HepG2 (cell line): Measurements from ENCODE around the gene C1S. TPM values are rescaled to one million over a fixed set of nuclear protein-coding genes. Genes with fewer than 3 reads are reported as not detected.

ENCODE experiments used
- ATAC-seq: fragments of 200-7000 bp; cut with Tn5 transposase; 3 replicates; pipeline ENCODE4 v1.9.1; 2020; ENCODE audit warnings: mild to moderate bottlenecking, moderate library complexity
- BruUV-seq: library from RNA; stranded (reverse); fragments of 400-500 nt; replicated peaks from 2 replicates; lab custom pipeline; 2021; lab: Mats Ljungman, UMichigan
- CTCF ChIA-PET: fragments of 300-600 bp; formaldehyde crosslinking; extraction: SDS; loops from one replicate; lab custom pipeline; 2021; ENCODE audit warnings: low total read pairs, inconsistent platforms, low intra/inter-chr PET ratio; lab: Yijun Ruan, JAX
- POLR2A ChIA-PET: fragments of 350-600 bp; sonication (Branson Sonifier 250); formaldehyde crosslinking; loops from one replicate; lab custom pipeline; 2020; ENCODE audit warnings: antibody characterized with exemption, inconsistent platforms; lab: Yijun Ruan, JAX
- DNase-seq: peaks from one replicate; pipeline ENCODE4 v3.0.0-alpha.2; 2015; ENCODE audit warnings: low spot score
- FAIRE-seq: peaks from 3 replicates; lab custom pipeline; 2011; peaks lifted over from hg19 to GRCh38; lab: Jason Lieb, UNC
- H2AFZ ChIP-seq: one replicate; pipeline ENCODE4 v1.6.1; 2011; ENCODE audit warnings: low read length, inconsistent platforms
- H3K27ac ChIP-seq: fragments of 300-600 bp; 3 replicates; pipeline ENCODE4 v1.8.0; 2011; ENCODE audit warnings: mixed run types, mild to moderate bottlenecking, mixed read lengths, low read length, inconsistent platforms; ENCODE audit not compliant: insufficient read depth; ENCODE audit errors: extremely low read length
- H3K27me3 ChIP-seq, 2 experiments: fragments of 200-600 bp in 1 of 2; 2 replicates in 1 of 2; 3 replicates in 1 of 2; pipeline versions ENCODE4 v1.6.0 to v1.8.0; 2011; ENCODE audit warnings: low read length in 2 of 2, mild to moderate bottlenecking in 2 of 2, moderate library complexity in 2 of 2, inconsistent platforms in 1 of 2; ENCODE audit not compliant: insufficient read depth in 2 of 2, control insufficient read depth in 1 of 2
- H3K36me3 ChIP-seq, 2 experiments: fragments of 200-600 bp in 1 of 2; replicated peaks in 1 of 2; 2 replicates in 1 of 2; 3 replicates in 1 of 2; pipeline versions ENCODE4 v1.5.1 to v1.8.0; 2011; ENCODE audit warnings: low read length in 2 of 2, inconsistent platforms in 1 of 2; ENCODE audit not compliant: insufficient read depth in 2 of 2, control insufficient read depth in 1 of 2
- H3K4me1 ChIP-seq: 2 replicates; pipeline ENCODE4 v1.5.1; 2012; ENCODE audit warnings: low read length, inconsistent platforms; ENCODE audit not compliant: insufficient read depth
- H3K4me2 ChIP-seq: 2 replicates; pipeline ENCODE4 v1.6.0; 2011; ENCODE audit warnings: low read depth, low read length, inconsistent platforms
- H3K4me3 ChIP-seq, 3 experiments: fragments of 200-600 bp in 1 of 3; sonication (generic), shearing (Covaris generic) in 1 of 3; replicated peaks in 1 of 3; 2 replicates each; pipeline ENCODE4 v1.5.1; 2011 to 2016; ENCODE audit warnings: low read length in 3 of 3, inconsistent platforms in 2 of 3, low read depth in 2 of 3, mild to moderate bottlenecking in 2 of 3, control low read depth in 1 of 3, mixed read lengths in 1 of 3; ENCODE audit not compliant: insufficient read depth in 1 of 3
- H3K79me2 ChIP-seq: one replicate; pipeline ENCODE4 v1.6.1; 2011; ENCODE audit warnings: low read length, inconsistent platforms; ENCODE audit not compliant: insufficient read depth
- H3K9ac ChIP-seq: 2 replicates; pipeline ENCODE4 v1.6.0; 2011; ENCODE audit warnings: mild to moderate bottlenecking, low read depth, low read length, inconsistent platforms; ENCODE audit not compliant: insufficient read depth
- H3K9me3 ChIP-seq: 2 replicates; pipeline ENCODE4 v1.5.1; 2012; ENCODE audit warnings: mild to moderate bottlenecking, low read length
- H4K20me1 ChIP-seq: 2 replicates; pipeline ENCODE4 v1.6.0; 2011; ENCODE audit warnings: inconsistent platforms, mild to moderate bottlenecking, low read length, moderate library complexity; ENCODE audit not compliant: insufficient read depth
- ATF7-NPFF ChIP-seq: sonication (generic); formaldehyde crosslinking; IDR thresholded peaks from 2 replicates; pipeline ENCODE4 v1.8.1; 2023; ENCODE audit warnings: mild to moderate bottlenecking, low read depth, missing genetic modification reagents, moderate library complexity
- BCL6 ChIP-seq: IDR thresholded peaks from 2 replicates; pipeline ENCODE4 v1.6.1; 2016; ENCODE audit warnings: missing genetic modification reagents, missing compliant biosample characterization
- HHEX ChIP-seq: IDR thresholded peaks from 2 replicates; pipeline ENCODE4 v1.6.1; 2016; ENCODE audit warnings: control low read depth
- KMT2A ChIP-seq: sonication (generic); formaldehyde crosslinking; IDR thresholded peaks from 2 replicates; pipeline ENCODE4 v1.4.0; 2020; ENCODE audit warnings: missing genetic modification reagents
- PCBP1 ChIP-seq: fragments of 200-400 bp; formaldehyde crosslinking; IDR thresholded peaks from 2 replicates; pipeline ENCODE4 v1.6.1; 2017; ENCODE audit warnings: mild to moderate bottlenecking, low read depth, low read length, borderline replicate concordance
- RCOR2 ChIP-seq: IDR thresholded peaks from 2 replicates; pipeline ENCODE4 v1.6.1; 2016; ENCODE audit warnings: missing biosample characterization, missing genetic modification reagents
- SKI ChIP-seq: fragments of 450-650 bp; IDR thresholded peaks from one replicate; pipeline ENCODE4 v1.6.1; 2018; ENCODE audit warnings: mild to moderate bottlenecking; ENCODE audit not compliant: partially characterized antibody
- TARDBP ChIP-seq: sonication (generic); formaldehyde crosslinking; IDR thresholded peaks from 2 replicates; pipeline ENCODE4 v1.8.0; 2022; ENCODE audit warnings: mild to moderate bottlenecking, missing genetic modification reagents
- TMF1 ChIP-seq: sonication (generic); formaldehyde crosslinking; IDR thresholded peaks from 2 replicates; pipeline ENCODE4 v1.8.1; 2022; ENCODE audit warnings: low read depth, missing genetic modification reagents
- YEATS4 ChIP-seq: sonication (generic); formaldehyde crosslinking; IDR thresholded peaks from 2 replicates; pipeline ENCODE4 v1.4.0; 2020; ENCODE audit warnings: missing genetic modification reagents, borderline replicate concordance
- ZBTB44 ChIP-seq: sonication (generic); formaldehyde crosslinking; IDR thresholded peaks from 2 replicates; pipeline ENCODE4 v1.4.0; 2020; ENCODE audit warnings: missing genetic modification reagents
- ZNF10 ChIP-seq: sonication (generic); formaldehyde crosslinking; IDR thresholded peaks from 2 replicates; pipeline ENCODE4 v1.4.0; 2020; ENCODE audit warnings: mild to moderate bottlenecking, low read depth, missing genetic modification reagents, borderline replicate concordance
- ZNF136 ChIP-seq: sonication (generic); formaldehyde crosslinking; IDR thresholded peaks from 2 replicates; pipeline ENCODE4 v1.8.1; 2022; ENCODE audit warnings: low read depth, mild to moderate bottlenecking, moderate library complexity, missing genetic modification reagents
- ZNF20 ChIP-seq: sonication (generic); formaldehyde crosslinking; IDR thresholded peaks from 2 replicates; pipeline ENCODE4 v1.4.0; 2020; ENCODE audit warnings: mild to moderate bottlenecking, moderate library complexity, missing genetic modification reagents
- ZNF282 ChIP-seq: fragments of 450-650 bp; IDR thresholded peaks from 2 replicates; pipeline ENCODE4 v1.6.1; 2018; ENCODE audit not compliant: partially characterized antibody
- ZNF296 ChIP-seq: sonication (generic); formaldehyde crosslinking; conservative IDR thresholded peaks from 2 replicates; pipeline ENCODE4 v1.5.0; 2020; ENCODE audit warnings: mild to moderate bottlenecking, missing genetic modification reagents
- ZNF3 ChIP-seq: IDR thresholded peaks from 2 replicates; pipeline ENCODE4 v1.7.0; 2017; ENCODE audit warnings: inconsistent platforms
- ZNF414 ChIP-seq: sonication (generic); formaldehyde crosslinking; IDR thresholded peaks from 2 replicates; pipeline ENCODE4 v1.5.0; 2020; ENCODE audit warnings: missing genetic modification reagents
- ZNF629 ChIP-seq: sonication (generic); formaldehyde crosslinking; conservative IDR thresholded peaks from 2 replicates; pipeline ENCODE4 v1.5.0; 2020; ENCODE audit warnings: missing genetic modification reagents
- WGBS: methylation state at CpG from one replicate; pipeline ENCODE4 v1.1.6; 2017; ENCODE audit warnings: low lambda C conversion rate; 5-methylcytosine and 5-hydroxymethylcytosine counted together
- in situ Hi-C: cut with HindIII; loops from 2 replicates; pipeline ENCODE4 v1.10.0; 2017; ENCODE audit warnings: low pct_unique_long_range_greater_than_20kb; ENCODE audit not compliant: extremely low pct_ligation_motif_present
- intact Hi-C: fragments of 100-400 bp; cut with micrococcal nuclease; formaldehyde crosslinking; loops from one replicate; pipeline ENCODE4 v1.10.0; 2022; ENCODE audit not compliant: unreplicated experiment
- polyA plus RNA-seq, 8 experiments: library from polyadenylated mRNA; depleted of rRNA in 3 of 8; stranded (reverse) in 7 of 8; unstranded in 1 of 8; fragments of >200 nt; fragmentation: Illumina TruSeq in 4 of 8; extraction: Trizol in 4 of 8; gene quantifications; 2 replicates each; pipeline versions ENCODE4 v1.2.1 to v1.2.3, GENCODE V29; 2011 to 2016; ENCODE audit warnings: low read depth in 4 of 8, missing spikeins in 1 of 8, mixed read lengths in 1 of 8; ENCODE audit not compliant: insufficient read depth in 1 of 8
- total RNA-seq, 5 experiments: library from RNA; depleted of rRNA; stranded (reverse); fragments of >200 nt; fragmentation: Illumina TruSeq; extraction: Trizol; gene quantifications; 2 replicates each; pipeline ENCODE4 v1.2.3, GENCODE V29; 2016; ENCODE audit warnings: low read depth in 1 of 5
- TF ChIP-seq, protein P1 (sequence below): sonication (generic); formaldehyde crosslinking; IDR thresholded peaks from 2 replicates; pipeline ENCODE4 v1.4.0; 2020; ENCODE audit warnings: missing genetic modification reagents

C1S gene
- total and polyA plus RNA-seq, 2 of the 13 experiments (the other 11 are each of a cell fraction or from before 2014, with no cell fraction given): 14.5 to 18.2 TPM

DNA sequence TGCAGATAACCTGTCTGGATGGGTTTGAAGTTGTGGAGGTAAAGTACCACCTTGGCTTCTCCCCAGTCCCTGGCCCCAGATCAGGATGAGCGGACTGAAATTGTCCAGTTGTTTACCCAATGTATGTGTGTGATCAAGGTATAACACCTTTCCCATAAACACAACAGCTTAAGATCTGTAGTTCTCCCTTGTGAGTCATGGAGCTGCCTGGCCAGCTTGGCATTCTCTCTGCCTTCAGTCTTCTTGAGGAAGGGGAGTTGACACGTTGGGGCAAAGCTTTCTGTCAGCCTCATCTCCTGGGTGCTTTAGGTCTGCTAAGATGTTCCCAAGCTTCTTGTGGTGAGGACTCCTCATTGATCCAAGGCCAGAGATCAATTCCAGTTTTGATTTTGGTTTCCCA, 6.1 kb downstream of the C1S start (continued):
- TF ChIP-seq, protein P1, sequence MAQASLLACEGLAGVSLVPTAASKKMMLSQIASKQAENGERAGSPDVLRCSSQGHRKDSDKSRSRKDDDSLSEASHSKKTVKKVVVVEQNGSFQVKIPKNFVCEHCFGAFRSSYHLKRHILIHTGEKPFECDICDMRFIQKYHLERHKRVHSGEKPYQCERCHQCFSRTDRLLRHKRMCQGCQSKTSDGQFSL: no peak
- no peak for TF ChIP-seq ZNF136 (CRISPR knock-in tag)
- TF ChIP-seq ZNF3 (CRISPR knock-in tag): no peak
- TF ChIP-seq PCBP1: no peak
- TF ChIP-seq ATF7-NPFF (CRISPR knock-in tag): no peak
- no peak for TF ChIP-seq ZBTB44
- no peak for TF ChIP-seq SKI
- no peak for TF ChIP-seq ZNF629 (CRISPR knock-in tag)
- no peak for TF ChIP-seq RCOR2 (CRISPR knock-in tag)

GRCh38 chr12:7067096-7067495, 6.6 kb downstream of the C1S start:
- TF ChIP-seq YEATS4 (CRISPR knock-in tag) (no peak), ZNF296 (no peak), KMT2A (CRISPR knock-in tag) (no peak), HHEX (CRISPR knock-in tag) (no peak), TARDBP (CRISPR knock-in tag) (no peak), BCL6 (CRISPR knock-in tag) (no peak), ZNF414 (no peak), TMF1 (CRISPR knock-in tag) (no peak), ZNF282 (no peak), ZNF10 (CRISPR knock-in tag) (no peak), ZNF20 (CRISPR knock-in tag) (no peak)
- Histone ChIP-seq H3K4me1 (peaks cover 14% of the 10 kb centered on the region), H3K4me3 (no peak overlapping the region), H3K79me2 (no peaks in the 10 kb centered on the region), H3K9me3 (no peaks in the 10 kb centered on the region), H3K9ac (no peak overlapping the region), H3K4me2 (no peak overlapping the region), H4K20me1 (no peaks in the 10 kb centered on the region), H2AFZ (no peak overlapping the region), H3K27ac (no peak overlapping the region), H3K27me3 (no peaks in the 10 kb centered on the region), H3K36me3 (no peaks in the 10 kb centered on the region)
- 78% methylated on average over 7 of the region's 7 CpGs for WGBS
- no TSS peak for BruUV-seq
- ChIA-PET CTCF (no interaction called here), POLR2A (no interaction called here)
- FAIRE-seq: no peak
- intact Hi-C loops: no loop called here
- in situ Hi-C loops: loop anchor here (10.0 kb wide), 1 partner anchor 48 kb away; no protein-coding TSS in a partner anchor
- no peak for DNase-seq
- no peak for ATAC-seq
